HepG2 (cell line): Measurements from ENCODE around the gene GMEB2. TPM values are rescaled to one million over a fixed set of nuclear protein-coding genes. Genes with fewer than 3 reads are reported as not detected.

Experiments
- BRF2 ChIP-seq: sonication (generic); formaldehyde crosslinking; IDR thresholded peaks from 2 replicates; pipeline ENCODE4 v1.8.1; 2022; ENCODE audit warnings: mild to moderate bottlenecking, missing genetic modification reagents
- CAMTA2 ChIP-seq: sonication (generic); formaldehyde crosslinking; IDR thresholded peaks from 2 replicates; pipeline ENCODE4 v1.4.0; 2020; ENCODE audit warnings: mild to moderate bottlenecking, missing genetic modification reagents, borderline replicate concordance
- CBX1 ChIP-seq: IDR thresholded peaks from one replicate; pipeline ENCODE4 v1.6.1; 2016; ENCODE audit warnings: antibody characterized with exemption, low read depth
- FOXC1 ChIP-seq: sonication (generic); formaldehyde crosslinking; IDR thresholded peaks from 2 replicates; pipeline ENCODE4 v1.8.0; 2022; ENCODE audit warnings: mild to moderate bottlenecking, missing genetic modification reagents, borderline replicate concordance
- FOXO1 ChIP-seq: sonication (generic); formaldehyde crosslinking; IDR thresholded peaks from 2 replicates; pipeline ENCODE4 v1.4.0; 2020; ENCODE audit warnings: missing genetic modification reagents
- HNF4A ChIP-seq: sonication (generic); formaldehyde crosslinking; IDR thresholded peaks from 2 replicates; pipeline ENCODE4 v1.4.0; 2020; ENCODE audit warnings: missing genetic modification reagents
- HNF4G ChIP-seq, 2 experiments: sonication (generic) in 1 of 2; formaldehyde crosslinking in 1 of 2; IDR thresholded peaks; 2 replicates each; pipeline versions ENCODE4 v1.4.0 to v1.6.1; 2011 to 2020; ENCODE audit warnings: borderline replicate concordance in 2 of 2, low read depth in 2 of 2, mild to moderate bottlenecking in 2 of 2, low read length in 1 of 2, missing genetic modification reagents in 1 of 2, moderate library complexity in 1 of 2
- TEAD3 ChIP-seq: optimal IDR thresholded peaks from 2 replicates; pipeline ENCODE3; 2016; ENCODE audit warnings: borderline replicate concordance
- U2AF2 ChIP-seq: fragments of 200-400 bp; formaldehyde crosslinking; IDR thresholded peaks from 2 replicates; pipeline ENCODE4 v1.6.1; 2017; ENCODE audit warnings: low read depth, mild to moderate bottlenecking, low read length
- ZNF207 ChIP-seq: fragments of 450-650 bp; IDR thresholded peaks from 2 replicates; pipeline ENCODE4 v1.6.1; 2016; ENCODE audit warnings: antibody characterized with exemption, borderline replicate concordance
- ZNF713 ChIP-seq: sonication (generic); formaldehyde crosslinking; IDR thresholded peaks from 2 replicates; pipeline ENCODE4 v1.4.0; 2020; ENCODE audit warnings: mild to moderate bottlenecking, missing genetic modification reagents
- polyA plus RNA-seq, 8 experiments: library from polyadenylated mRNA; depleted of rRNA in 3 of 8; stranded (reverse) in 7 of 8; unstranded in 1 of 8; fragments of >200 nt; fragmentation: Illumina TruSeq in 4 of 8; extraction: Trizol in 4 of 8; gene quantifications; 2 replicates each; pipeline versions ENCODE4 v1.2.1 to v1.2.3, GENCODE V29; 2011 to 2016; ENCODE audit warnings: low read depth in 4 of 8, missing spikeins in 1 of 8, mixed read lengths in 1 of 8; ENCODE audit not compliant: insufficient read depth in 1 of 8
- total RNA-seq, 5 experiments: library from RNA; depleted of rRNA; stranded (reverse); fragments of >200 nt; fragmentation: Illumina TruSeq; extraction: Trizol; gene quantifications; 2 replicates each; pipeline ENCODE4 v1.2.3, GENCODE V29; 2016; ENCODE audit warnings: low read depth in 1 of 5
- TF ChIP-seq, protein P1 (sequence below): sonication (generic); formaldehyde crosslinking; IDR thresholded peaks from 2 replicates; pipeline ENCODE4 v1.5.1; 2020; ENCODE audit warnings: mild to moderate bottlenecking, missing genetic modification reagents, borderline replicate concordance
- TF ChIP-seq, protein P2 (sequence below): sonication (generic); formaldehyde crosslinking; IDR thresholded peaks from 2 replicates; pipeline ENCODE4 v1.8.0; 2022; ENCODE audit warnings: missing genetic modification reagents, mild to moderate bottlenecking, inconsistent platforms, borderline replicate concordance
- TF ChIP-seq, protein P3 (sequence below): sonication (generic); formaldehyde crosslinking; IDR thresholded peaks from 2 replicates; pipeline ENCODE4 v1.4.0; 2020; ENCODE audit warnings: missing genetic modification reagents

GMEB2 gene
- total and polyA plus RNA-seq, 2 of the 13 experiments (the other 11 are each of a cell fraction or from before 2014, with no cell fraction given): 10.6 to 12.4 TPM

DNA sequence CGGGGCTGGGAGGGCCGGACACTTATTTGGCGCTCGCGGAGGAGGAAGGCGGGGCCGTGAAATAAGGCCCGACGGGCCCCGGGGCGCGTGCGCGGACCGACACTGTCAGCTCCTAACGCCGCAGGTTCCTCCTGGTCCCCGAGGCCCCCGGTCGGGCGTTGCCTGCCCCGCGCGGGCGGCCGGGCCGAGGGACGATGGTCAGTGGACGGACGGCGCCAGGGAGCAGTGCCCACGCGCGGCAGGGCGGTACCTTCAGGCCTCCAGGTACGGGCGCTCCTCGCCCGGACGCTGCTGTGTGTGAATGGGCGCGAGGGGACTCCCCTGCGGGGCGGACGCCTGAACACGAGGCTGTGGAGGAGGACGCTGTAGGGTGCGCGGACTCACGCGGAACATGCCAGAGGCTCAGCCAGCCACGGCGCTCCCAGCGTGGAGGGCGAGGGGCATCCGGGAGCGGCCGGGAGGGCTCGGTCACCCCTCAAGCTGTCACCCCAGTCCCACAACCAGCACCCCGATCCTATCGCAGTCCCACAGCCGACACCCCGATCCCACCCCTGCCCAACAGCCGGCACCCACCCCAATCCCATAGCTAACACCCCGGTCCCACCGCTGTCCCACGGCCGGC is 339 bp upstream of the GMEB2 start (continued):
- TF ChIP-seq, protein P1, sequence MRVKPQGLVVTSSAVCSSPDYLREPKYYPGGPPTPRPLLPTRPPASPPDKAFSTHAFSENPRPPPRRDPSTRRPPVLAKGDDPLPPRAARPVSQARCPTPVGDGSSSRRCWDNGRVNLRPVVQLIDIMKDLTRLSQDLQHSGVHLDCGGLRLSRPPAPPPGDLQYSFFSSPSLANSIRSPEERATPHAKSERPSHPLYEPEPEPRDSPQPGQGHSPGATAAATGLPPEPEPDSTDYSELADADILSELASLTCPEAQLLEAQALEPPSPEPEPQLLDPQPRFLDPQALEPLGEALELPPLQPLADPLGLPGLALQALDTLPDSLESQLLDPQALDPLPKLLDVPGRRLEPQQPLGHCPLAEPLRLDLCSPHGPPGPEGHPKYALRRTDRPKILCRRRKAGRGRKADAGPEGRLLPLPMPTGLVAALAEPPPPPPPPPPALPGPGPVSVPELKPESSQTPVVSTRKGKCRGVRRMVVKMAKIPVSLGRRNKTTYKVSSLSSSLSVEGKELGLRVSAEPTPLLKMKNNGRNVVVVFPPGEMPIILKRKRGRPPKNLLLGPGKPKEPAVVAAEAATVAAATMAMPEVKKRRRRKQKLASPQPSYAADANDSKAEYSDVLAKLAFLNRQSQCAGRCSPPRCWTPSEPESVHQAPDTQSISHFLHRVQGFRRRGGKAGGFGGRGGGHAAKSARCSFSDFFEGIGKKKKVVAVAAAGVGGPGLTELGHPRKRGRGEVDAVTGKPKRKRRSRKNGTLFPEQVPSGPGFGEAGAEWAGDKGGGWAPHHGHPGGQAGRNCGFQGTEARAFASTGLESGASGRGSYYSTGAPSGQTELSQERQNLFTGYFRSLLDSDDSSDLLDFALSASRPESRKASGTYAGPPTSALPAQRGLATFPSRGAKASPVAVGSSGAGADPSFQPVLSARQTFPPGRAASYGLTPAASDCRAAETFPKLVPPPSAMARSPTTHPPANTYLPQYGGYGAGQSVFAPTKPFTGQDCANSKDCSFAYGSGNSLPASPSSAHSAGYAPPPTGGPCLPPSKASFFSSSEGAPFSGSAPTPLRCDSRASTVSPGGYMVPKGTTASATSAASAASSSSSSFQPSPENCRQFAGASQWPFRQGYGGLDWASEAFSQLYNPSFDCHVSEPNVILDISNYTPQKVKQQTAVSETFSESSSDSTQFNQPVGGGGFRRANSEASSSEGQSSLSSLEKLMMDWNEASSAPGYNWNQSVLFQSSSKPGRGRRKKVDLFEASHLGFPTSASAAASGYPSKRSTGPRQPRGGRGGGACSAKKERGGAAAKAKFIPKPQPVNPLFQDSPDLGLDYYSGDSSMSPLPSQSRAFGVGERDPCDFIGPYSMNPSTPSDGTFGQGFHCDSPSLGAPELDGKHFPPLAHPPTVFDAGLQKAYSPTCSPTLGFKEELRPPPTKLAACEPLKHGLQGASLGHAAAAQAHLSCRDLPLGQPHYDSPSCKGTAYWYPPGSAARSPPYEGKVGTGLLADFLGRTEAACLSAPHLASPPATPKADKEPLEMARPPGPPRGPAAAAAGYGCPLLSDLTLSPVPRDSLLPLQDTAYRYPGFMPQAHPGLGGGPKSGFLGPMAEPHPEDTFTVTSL (CRISPR knock-in tag): no peak
- TF ChIP-seq FOXC1 (CRISPR knock-in tag) (peak; percentile 98), HNF4G (IDR thresholded peaks at IDR 0.05; ENCODE audit: borderline replicate concordance, low read depth, low read length) (no peak; the same call in 1 of the 2 replicates), HNF4G (CRISPR knock-in tag; IDR thresholded peaks at IDR 0.05; ENCODE audit: borderline replicate concordance, low read depth) (0 out of 2 replicates have a peak, but pooled peaks have one; percentile 52), TEAD3 (CRISPR knock-in tag) (peak; percentile 61), ZNF207 (no peak), FOXO1 (peak; percentile 84), HNF4A (CRISPR knock-in tag) (0 out of 2 replicates have a peak, but pooled peaks have one; percentile 9), CBX1 (no peak), U2AF2 (no peak), BRF2 (no peak), CAMTA2 (CRISPR knock-in tag) (no peak; the same call in 1 of the 2 replicates), ZNF713 (peak; percentile 92)
- TF ChIP-seq, protein P2, sequence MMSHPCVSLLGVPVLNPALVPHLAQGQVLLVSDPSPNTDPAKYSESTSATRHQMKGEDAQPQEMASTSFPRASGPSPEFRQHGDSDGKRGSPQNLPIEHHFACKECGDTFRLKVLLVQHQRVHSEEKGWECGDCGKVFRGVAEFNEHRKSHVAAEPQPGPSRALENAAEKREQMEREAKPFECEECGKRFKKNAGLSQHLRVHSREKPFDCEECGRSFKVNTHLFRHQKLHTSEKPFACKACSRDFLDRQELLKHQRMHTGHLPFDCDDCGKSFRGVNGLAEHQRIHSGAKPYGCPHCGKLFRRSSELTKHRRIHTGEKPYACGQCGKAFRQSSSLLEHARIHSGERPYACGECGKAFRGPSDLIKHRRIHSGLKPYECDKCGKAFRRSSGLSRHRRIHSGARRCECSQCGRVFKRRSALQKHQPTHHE (CRISPR knock-in tag): no peak; the same call in 1 of the 2 replicates
- TF ChIP-seq, protein P3, sequence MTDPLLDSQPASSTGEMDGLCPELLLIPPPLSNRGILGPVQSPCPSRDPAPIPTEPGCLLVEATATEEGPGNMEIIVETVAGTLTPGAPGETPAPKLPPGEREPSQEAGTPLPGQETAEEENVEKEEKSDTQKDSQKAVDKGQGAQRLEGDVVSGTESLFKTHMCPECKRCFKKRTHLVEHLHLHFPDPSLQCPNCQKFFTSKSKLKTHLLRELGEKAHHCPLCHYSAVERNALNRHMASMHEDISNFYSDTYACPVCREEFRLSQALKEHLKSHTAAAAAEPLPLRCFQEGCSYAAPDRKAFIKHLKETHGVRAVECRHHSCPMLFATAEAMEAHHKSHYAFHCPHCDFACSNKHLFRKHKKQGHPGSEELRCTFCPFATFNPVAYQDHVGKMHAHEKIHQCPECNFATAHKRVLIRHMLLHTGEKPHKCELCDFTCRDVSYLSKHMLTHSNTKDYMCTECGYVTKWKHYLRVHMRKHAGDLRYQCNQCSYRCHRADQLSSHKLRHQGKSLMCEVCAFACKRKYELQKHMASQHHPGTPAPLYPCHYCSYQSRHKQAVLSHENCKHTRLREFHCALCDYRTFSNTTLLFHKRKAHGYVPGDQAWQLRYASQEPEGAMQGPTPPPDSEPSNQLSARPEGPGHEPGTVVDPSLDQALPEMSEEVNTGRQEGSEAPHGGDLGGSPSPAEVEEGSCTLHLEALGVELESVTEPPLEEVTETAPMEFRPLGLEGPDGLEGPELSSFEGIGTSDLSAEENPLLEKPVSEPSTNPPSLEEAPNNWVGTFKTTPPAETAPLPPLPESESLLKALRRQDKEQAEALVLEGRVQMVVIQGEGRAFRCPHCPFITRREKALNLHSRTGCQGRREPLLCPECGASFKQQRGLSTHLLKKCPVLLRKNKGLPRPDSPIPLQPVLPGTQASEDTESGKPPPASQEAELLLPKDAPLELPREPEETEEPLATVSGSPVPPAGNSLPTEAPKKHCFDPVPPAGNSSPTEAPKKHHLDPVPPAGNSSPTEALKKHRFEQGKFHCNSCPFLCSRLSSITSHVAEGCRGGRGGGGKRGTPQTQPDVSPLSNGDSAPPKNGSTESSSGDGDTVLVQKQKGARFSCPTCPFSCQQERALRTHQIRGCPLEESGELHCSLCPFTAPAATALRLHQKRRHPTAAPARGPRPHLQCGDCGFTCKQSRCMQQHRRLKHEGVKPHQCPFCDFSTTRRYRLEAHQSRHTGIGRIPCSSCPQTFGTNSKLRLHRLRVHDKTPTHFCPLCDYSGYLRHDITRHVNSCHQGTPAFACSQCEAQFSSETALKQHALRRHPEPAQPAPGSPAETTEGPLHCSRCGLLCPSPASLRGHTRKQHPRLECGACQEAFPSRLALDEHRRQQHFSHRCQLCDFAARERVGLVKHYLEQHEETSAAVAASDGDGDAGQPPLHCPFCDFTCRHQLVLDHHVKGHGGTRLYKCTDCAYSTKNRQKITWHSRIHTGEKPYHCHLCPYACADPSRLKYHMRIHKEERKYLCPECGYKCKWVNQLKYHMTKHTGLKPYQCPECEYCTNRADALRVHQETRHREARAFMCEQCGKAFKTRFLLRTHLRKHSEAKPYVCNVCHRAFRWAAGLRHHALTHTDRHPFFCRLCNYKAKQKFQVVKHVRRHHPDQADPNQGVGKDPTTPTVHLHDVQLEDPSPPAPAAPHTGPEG (CRISPR knock-in tag): peak; percentile 91
